Measurements from ENCODE around the gene KDM5B.
"Not testable (repeated sequence)": the region's sequence is repeated elsewhere in the genome, so short reads cannot be mapped to it uniquely, and the experiment has no call there.

KDM5B gene

DNA sequence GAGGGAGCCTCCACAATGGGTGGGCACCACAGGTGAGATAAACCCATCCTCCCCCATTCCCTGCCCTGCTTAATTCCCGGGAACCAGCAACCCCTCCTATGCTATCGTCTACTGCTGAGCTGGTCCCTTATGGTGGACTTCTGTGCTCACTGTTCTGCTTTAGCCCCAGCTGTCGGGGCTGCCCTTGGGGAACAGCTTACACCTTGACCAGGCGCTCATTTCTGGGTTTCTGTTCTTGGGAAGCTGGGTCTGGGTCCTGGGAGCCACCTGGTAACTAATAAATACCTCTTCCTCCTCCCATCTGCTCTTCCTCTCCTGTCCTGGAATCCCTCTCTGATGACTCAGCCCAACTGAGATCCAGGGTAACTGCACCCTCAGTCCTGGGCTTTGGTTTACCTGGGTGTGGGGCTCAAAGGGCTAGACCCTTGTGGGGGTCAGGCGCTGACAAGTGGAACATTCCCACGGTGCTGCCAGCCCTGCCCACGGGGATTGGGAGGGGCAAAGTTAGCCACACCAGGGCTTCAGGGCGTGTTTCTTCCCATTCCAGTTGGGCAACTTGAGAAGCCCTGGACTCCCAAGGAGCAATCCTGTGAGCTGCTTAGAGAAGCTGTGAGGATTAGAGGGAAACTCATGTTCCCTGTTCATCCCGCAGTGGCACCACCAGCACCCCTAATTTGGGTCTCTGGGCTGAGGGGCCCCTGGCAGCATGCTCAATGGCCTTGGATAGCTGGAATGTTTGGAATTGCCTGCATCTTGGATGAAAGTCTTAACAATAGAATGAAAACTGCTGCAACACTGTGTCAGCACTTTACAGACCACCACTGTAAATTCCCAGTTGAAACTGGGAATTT is 4.2 kb upstream of the KDM5B start:
- DNase-seq, result no peak

DNA sequence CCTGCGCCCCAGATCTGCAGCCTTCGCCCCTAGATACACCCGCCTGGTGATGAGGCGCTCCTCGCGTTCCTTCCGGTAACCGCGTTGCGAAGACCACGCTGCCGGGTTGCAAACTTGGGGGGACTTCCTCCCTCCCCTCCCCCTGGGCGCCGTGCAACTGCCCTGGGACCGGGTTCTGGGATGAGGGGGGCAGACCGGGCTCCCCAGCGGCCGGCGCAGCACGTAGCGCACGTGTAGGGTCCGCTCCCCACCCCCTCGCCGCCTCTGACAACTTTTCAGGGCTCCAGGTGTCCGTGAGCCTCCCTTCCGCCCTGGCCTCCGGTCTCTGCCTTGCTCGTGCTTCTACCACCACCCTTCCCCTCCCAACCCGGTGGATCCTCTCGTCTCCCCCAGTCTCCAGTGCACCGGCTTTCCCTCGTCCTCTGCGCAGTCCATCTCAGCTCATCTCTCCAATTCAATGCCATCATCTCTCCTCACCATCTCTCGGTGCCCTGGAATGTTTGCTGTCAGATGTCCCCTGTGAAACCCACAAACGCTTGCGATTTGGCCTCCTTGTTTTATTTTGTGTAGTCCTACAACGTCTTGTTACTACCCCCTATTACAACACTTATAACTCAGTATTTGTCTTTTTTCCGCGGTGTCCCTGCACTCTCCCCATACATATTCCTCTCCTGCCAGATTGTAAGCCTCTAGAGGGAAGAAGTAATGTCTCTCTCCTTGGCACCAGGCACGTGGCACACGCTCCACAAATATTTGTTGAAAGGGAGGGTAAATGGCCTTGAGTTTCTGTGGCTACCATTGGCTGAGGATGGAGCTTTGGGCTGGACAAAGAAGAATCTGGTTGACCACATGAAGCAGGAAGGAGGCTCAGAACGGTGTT is 3.3 kb upstream of the KDM5B start:
- DNase-seq, result peak; percentile 60

DNA sequence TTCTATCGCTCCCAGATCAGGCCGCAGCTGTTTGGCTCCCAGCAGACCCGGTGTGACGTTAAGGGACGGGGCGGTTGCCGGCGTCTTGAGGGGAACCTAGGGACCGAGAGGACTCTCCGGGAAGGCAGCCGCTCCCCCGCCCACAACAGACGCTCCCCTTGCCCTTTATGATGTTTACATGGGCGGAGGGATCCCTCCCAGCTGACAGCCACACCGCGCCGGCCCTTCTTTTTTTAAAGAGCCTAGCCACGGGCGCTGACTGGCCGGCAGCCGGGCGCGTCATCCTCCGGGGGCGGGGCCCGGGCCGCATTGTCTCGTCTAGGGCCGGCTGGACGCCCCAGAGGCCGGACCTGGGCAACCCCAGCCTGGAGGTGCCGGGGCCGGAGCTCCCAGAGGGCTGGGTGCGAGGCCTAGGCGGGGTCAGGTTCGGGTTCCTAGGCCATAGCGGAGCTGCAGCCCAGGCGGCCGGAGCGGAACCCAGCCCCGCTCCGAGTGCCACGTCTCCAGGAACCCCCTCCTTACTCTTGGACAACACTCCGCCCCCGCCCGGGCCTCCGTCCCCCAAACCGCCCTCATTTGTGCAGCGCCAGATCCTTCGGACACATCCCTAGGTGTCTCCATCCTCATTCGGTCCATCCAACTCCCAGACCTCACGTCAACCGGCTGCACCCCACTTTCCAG is 2.5 kb upstream of the KDM5B start, which contains the start of gene PCAT6:
TSS of gene PCAT6 (plus strand) at position 340 of the 681 bp plus-strand sequence.
- peak; percentile 98 for DNase-seq

DNA sequence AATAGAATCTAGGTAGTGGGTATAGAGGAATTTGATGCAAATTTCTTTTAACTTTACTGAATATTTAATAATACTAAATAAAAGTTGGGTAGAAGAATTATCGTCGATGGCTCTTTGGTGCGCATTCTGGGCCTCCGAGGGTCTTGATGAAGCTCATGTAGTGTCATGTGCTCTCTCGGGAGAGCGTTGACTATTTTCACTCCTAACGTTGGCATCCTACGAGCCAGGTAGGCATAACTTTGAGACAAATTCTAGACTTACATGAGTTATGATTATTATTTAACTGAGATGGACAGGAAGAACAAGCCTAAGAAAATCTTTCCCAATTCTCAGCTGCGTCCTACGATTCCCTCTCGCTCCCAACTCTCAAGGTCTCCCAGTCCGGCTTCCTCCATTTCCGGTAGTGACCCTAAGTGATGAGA is 2.0 kb upstream of the KDM5B start:
- no peak for DNase-seq

DNA sequence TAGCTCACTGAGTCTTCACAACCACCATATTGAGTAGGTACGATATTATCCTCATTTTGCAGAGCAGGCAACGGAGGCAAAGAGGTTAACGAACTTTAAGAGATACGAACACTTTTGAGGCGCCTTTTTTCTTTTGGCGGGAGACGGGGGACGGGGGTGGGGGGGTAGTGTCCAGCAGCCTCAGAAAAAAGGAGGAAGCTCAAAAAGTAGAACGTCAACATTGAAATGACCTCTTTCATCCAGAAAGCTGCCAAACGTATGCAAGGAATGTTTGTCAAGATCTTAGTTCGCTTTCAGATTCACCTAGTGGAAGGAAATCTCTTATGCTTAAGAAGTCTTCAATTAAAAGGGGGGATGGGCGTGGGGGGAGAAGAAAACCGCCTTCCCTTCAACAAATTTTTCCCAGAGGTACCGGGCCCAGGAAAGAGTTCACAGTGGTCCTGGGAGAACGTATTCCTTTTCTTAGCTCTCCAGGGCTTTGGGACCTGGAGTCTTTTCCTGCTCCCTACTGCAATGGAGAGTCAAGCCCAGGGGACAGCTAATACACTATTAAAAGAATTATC is 1.5 kb upstream of the KDM5B start:
- DNase-seq, result no peak

DNA sequence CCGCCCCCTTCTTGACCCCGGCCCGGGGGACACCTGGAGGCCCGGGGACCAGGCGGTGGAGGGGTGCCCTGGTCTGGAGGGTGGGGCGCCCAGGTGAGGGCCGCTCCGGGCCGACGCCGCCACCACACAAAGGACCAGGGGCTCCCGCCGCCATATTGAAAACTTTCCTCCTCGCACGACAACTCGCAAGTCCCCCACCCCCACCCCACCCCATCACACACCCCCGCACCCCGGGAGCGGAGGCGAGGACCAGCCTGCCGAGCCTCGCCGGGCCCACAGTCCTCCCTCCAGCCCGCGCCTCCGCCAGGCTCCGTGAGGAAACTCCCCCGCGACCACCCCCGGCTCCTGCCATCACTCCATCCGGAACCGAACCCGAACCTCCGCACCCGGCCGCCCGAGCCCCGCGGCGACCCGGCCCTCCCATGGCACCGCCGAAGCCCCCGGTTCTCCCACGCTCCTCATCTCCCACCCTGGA is 733 bp downstream of the KDM5B start:
- peak; percentile 40 for DNase-seq

DNA sequence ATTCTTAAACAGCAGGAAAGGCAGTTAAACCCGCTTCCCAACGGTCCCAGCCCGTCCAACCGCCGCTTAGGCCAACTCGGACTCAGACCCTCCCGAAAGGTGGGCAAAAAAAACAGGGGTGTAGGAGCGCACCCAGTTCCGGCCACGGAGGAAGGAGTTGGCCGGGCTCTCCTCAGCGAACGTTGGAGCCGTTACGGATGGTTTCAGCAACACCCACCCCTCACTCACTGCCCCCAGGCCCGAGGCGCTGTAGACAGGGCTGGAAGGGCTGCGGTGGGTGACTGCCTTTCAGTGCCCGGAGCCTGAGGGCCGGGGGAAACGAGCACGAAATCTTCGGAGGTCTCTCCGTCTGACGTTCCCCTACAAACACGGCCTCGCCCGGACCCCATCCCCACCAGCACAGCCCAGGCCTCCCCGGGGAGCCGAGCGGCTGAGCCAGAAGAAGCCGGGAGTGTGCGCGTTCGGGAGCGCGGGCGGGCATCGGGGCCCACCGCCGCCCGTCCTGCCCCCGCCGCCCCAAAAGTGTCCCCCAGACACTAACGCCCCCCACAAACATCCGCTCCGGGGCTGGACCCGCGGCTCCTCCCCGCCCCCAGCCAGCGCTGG is 1.3 kb downstream of the KDM5B start:
- DNase-seq, result no peak

DNA sequence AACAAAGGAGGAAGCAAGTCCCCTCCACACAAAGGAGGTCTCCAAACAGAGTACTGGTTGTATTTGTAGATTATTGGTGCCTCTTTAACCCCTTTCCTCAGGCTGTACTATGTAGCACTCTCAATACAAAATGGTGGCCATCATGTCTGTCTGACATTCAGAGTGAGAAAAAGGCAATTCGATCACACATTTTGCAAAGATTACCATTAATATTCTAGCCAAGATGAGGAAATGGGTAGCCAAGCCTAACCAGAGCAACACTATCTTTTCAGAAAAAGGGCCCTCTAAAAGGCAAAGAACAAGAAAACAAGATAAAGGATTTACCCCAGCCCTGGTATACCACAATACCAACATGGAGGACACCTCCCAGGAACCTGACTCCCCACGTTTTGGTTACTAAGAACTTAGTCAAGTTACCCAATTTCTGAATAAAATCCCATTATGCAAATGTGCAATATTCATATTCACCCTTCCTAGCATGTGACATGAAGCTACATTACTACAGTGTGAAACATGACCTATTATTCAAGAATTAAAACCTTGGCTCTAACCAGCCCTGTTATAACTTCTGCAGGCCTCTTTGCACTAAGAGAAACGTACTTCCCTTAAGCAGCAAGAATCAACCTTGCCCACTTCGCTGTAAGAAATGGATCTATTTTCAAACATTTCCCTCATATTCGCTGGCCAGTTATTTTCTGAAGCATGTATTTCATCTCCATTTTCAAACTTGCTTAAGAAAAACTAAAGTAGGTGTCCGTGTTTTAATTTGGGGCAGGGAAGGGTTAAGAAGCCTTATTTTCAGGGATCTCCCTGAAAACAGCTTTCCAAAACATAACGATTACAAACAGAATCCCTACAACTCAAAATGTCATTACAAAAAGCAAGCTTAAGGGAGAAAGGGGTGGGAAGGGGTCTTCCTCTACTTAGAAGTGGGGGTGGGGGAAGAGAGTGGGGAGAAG is 2.1 kb downstream of the KDM5B start:
- DNase-seq, result no peak

DNA sequence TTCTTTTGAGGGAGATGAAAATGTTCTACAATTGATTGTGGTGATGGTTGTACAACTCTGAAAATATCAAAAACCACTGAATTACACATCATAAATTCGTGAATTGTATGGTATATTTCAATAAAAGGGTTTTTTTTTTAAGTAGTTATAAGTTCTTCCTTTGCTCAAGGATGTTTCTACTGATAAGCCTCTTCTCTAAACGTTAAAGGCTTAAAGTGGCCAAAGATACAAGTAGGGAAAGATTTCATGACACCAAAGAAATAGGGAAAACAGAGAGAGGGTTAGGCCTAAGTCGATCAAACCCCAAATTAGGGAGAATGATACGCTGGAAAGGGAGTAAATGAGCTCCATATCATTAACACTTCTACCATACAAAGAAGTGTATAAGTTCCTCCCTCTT is 4.1 kb downstream of the KDM5B start:
- no peak for DNase-seq

DNA sequence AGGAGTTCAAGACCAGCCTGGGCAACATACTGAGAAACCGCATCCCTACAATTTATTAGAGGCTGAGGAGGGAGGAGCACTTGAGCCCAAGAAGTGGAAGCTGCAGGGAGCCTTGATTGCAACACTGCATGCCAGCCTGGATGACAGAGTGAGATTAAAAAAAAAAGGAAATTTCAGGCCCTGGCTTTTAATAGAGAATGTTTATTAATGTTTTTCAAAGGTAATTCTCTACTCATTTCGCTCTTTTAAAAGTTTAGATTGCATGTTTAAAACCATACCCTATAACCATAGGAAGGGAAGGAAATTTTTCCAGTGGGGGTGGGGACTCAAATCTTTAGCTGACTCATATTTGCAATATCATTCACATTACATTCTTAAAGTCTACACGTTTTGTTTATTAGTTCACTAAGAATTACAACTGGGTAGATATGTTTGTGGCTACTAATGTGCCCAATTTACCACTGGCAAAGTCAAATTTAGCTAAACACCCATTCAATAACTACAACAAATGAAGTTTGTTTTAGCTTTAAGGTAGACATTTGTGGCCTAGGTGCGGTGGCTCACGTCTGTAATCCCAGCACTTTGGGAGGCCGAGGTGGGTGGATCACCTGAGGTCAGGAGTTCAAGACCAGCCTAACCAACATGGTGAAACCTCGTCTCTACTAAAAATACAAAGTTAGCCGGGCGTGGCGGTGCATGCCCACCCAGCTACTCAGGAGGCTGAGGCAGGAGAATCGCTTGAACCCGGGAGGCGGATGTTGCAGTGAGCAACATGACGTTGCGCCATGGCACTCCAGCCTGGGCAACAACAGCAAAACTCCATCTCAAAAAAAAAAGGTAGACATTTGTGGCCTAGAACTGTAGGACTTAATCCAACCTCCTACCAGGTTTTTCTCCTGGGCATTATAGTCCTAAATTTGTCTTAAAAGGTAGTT is 5.0 kb downstream of the KDM5B start:
- DNase-seq, result peak; percentile 71

DNA sequence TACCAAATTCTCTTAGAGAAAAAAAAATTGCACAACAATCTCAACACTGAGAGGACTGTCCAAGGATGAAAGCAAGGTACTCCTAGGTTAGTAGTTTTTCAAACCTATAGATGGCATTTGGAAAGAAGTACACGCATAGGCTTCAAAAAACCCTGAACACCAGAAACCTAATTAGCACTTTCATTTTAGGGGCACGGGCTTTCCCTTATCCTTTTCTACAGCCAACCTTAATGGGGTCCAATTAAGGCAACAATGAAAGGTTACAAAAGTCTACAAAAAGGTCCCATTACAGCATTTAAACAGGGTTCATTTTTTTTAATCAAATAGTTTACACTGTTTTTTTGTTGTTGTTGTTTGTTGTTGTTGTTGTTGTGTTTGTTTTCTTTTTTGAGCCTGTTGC is 6.2 kb downstream of the KDM5B start:
- no peak for DNase-seq

DNA sequence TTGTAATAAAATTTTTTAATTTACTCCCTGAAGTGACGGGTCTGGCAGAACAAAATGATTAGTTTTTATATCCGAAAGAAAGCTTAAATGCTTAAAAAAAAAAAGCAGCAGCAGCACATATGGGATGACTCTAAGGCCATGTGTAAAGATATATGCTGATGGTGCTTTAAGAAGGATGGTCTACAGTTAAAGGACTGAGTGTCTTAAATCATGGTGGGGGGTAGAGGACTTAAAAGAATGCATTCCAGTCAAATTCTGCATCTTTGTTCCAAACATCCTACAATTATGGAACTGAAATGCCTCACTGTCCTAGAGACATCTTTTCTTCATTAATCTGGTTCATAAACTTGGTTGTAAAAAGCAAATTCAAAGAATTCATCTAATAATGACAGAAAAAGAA is 7.0 kb downstream of the KDM5B start:
- peak; percentile 67 for DNase-seq

DNA sequence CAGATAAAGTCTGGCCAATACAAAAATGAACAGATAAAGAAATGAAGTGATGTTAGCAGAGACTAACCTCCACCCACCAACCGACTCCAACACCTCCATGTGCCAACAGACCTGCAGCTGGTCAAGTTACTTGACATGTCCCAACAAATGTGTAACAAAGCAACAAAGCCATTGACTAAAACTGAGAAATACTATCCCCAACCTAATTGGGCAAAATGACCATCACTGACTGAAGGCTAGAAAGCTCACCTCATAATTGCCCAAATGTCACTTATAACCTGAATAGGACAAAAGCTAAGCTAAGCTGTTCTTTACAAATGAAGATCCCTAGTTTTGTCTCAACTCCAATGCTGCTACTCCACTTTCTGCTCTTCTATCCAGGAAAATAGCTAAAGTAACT is 7.5 kb downstream of the KDM5B start:
- no peak for DNase-seq

DNA sequence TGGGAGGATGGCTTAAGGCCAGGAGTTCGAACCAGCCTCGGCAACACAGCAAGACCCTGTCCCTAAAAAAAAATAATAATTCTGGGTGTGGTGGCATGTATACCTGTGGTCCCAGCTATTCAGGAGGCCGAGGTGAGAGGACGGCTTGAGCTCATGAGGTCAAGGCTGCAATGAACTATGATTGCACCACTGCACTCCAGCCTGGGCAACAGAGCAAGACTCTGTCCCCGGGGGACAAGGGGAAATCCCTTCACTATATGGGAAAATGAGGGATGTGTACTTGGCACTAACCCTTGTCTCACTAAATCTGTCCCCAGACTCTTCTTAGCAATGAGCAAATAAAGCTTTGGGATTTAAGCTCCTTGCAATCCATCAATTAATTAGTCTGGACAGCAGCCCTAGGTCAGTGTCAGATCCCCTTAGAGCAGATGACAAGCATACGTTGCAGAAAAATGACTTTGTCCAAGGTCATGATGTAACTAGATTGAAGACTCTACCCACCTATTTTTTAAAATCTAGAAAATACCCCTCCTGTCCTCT is 9.4 kb downstream of the KDM5B start:
- no peak for DNase-seq

DNA sequence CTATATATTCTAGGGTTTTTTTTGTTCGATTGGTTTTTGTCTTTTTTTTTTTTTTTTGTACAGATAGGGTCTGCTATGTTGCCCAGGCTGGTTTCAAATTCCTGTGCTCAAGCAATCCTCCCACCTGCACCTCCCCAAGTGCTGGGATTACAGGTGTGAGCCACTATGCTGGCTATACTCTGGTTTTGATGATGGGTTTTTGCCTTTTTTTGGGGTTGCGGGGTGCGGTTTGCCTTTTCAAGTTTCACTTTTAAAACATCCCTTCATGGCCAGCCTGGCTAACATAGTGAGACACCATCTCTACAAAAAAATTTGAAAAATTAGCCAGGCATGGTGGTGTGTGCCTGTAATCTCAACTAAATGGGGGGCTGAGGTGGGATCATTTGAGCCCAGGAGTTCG is 10.0 kb downstream of the KDM5B start:
- DNase-seq, result no peak

DNA sequence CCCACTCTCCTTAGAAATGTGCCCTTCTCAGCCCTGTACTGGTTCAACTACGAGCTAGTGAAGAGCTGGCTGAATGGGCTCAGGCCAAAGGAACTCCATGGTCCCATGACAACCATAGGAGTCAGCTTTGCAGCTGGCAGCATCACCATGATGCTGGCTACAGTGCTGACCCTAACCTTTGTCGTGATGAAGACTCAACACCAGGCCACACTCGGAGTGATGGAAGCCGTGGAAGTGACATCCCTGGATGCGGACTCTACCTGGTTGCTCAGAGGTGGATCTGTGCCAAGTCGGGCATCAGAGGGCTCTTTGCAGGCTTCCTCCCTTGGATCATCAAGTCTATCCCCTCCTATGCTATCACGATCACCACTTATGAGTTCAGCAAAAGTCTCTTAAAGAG is 11.6 kb downstream of the KDM5B start:
- no peak for DNase-seq

DNA sequence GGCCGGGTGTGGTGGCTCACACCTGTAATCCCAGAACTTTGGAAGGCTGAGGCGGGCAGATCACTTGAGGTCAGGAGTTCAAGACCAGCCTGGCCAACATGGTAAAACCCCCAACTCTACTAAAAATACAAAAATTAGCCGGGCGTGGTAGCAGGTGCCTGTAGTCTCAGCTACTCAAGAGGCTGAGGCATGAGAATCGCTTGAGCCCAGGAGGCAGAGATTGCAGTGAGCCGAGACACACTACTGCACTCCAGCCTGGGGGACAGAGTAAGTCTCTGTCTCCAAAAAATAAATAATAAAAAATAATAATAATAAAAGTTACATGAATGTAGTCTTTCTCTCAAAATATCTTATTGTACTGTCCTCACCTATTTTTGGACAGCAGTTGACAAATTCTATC is 13.3 kb downstream of the KDM5B start:
- not testable (repeated sequence) for DNase-seq

DNA sequence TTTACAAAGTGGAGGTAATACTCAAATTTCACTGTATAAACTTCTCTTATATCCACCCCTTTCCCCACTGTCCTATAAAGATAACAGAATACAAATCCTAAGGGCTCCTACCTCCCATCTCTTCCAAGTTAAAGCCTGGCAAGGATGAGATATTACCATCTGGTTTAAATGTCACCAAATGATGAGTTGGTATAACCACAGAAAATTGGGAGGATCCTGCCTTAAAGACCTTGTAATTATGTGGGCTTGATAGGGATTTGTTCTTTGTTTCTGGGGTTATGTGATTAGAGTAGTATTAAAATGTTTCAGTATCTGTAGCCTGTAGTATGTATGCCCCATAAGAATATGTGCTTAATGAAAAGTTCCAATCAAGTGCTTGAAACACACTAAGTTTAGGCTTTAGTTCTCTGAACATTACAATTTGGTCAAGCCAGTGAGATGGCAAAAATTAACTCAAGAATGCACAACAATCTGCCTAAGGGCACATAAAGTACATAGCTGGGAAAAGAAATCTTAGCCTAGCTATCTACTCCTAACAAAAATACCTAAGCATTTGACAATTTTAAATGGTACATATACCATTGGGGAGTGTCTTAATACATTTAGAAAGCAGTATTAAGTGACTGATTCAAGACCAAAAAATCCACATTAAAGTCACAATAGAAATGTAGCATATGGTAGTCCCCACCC is 14.0 kb downstream of the KDM5B start:
- DNase-seq, result no peak
